CMK (cell line): ENCODE data around the gene LPGAT1.

Experiments
- DNase-seq: peaks from one replicate; pipeline ENCODE4 v3.0.0-alpha.2; 2010; ENCODE audit warnings: low read depth

The LPGAT1 gene

DNA sequence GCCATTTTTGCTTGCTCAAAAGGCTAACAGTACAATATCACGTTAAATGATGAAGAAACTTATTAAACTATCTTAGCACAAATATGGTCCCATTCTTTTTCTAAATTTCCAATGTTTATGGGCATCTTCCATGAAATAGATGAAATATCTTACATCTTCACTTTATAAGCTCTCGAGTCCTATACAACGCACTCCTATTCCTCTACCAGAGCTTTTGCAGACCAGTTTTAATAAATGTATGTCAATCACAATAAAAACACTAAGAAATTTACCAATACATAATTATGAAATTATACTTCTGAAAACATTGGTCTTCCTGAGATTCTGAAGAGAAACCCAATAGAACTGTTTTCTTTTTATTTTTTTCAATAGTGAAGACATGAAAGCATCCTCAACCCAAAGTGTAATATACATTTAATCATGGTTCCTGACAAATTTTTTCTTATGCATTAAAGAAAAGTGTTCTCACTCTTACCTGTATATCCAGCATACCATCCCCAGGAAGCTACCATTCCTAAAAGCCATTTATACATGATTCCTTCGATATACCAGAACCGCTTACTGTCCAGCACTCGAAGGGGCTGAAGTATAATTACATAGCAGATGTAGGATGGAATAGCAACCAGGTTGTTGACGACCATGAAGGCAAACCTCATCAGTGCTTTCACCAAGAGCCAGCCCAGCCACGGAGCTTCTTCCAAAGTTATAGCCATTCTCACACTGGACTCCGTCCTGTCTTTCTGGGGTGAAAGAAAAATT, 1.8 kb downstream of the LPGAT1 start:
- no peak for DNase-seq

DNA sequence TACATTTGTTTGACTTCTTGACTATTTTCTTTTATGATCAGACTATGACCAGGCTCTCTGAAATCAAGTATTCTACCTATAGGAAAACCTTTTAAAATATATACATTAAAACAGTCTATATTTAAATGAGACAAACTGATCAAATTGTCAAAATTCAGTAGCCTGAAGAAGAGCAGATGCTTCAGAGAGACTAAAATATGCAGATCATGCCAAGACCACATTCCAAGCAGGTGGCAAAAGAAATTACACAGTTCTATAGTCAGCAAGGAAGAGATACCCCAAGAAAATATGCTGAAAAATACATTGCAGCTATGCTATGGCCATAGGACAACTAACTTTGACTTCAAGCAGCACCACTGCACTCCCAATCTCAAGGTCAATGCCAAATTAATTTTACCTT, 3.5 kb downstream of the LPGAT1 start:
- no peak for DNase-seq

DNA sequence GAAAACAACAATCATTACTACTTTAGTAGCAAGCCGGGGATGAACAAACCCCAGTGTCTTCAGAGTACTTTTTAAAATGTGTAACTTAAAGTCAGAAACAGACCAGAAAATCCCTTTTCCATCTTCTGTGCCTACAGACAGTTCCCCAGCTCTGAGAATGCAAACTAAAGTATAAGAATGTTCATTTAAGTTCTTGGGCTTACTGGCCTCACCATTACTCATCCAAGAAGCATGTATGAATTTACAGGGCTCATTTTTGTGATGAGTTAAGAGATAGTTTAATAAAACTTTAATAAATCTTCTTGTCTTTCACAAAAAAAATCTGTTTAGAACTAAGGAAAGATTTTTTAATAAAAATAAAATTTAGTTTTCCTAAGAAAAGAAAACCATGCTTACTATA, 4.6 kb downstream of the LPGAT1 start:
- DNase-seq: no peak

DNA sequence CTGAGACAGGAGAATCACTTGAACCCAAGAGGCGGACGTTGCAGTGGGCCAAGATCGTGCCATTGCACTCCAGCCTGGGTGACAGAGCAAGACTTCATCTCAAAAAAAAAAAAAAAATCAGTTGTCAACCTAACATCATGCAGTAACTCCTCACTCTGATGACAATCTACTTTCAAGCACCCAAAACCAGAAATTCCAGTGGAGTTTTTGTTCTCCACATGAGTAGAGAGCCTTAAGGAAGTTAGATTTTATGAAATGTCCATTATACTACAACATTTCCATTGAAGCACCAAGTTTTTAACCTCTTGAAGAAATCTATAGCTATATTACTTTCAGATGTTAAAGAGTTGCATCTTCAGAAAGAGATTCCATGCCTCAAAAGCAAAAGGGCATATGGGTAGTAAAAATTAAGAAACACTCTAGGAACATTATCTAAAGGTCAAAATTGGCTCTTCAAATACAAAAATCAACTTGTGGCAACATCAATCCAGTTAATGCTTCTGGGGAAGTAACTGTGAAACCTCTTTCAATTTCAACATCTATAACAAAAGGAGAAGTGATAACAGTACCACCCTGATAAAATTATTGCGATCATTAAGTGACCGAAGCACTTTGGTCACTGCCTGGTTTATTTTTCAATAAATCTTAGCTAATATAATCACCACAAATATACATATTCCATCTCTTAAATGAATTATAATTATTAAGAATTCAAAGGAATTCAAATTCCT, 7.7 kb downstream of the LPGAT1 start:
- no peak for DNase-seq

DNA sequence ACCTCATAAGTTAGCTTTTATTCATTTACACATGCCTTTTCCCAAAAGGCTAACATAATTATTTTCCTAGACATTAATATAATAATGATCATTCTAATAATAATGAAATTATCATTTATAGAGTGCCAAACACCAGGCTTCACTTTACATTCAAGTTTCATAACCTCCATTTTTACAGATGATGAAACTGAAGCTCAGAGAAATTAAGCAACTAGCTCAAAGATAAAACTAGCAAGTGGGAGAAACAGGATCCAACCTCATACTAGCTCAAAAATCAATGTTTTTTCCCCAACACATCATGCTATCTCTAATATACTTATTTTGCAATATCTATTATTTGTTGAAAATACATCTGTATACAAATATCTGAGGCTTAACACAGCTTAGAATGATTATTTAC, 14.0 kb downstream of the LPGAT1 start:
- DNase-seq: no peak

DNA sequence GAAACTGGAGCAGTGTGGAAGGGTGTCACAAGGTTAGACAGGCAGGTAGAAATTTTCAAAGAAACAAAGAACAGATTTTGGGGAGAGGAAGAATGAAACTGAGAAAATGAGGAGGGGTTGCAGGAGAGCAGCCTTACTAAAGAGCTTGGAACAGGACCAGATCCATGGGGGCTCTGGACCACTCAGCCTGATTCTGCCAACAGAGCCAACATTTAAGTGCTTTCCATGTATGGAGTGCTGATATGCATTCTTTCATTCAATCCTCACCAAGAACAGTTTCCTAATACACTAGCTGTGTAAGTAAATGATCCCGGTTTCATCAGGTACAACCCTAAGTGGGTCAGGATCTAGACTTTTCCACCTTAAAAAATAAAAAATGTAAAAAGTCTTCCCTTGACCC, 16.2 kb downstream of the LPGAT1 start:
- DNase-seq: no peak

DNA sequence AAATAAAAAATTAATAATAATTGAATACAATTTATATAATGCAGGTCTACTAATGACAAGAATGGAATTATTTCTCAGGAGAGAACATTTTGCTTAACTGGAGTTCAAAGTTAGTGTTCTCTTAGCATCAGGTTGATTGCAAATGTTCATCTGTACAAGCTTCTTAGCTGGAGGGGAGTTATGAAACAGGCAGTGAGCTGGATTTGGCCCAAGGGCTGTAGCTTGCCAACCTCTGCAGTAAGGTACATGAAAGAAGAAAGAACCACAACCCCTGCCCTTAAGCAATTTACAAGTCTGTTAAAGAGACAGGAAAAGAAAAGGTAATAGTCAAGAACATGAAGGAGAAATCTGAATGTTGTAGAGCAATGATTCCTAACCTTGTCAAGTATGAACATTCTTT, 17.0 kb downstream of the LPGAT1 start:
- DNase-seq: no peak

DNA sequence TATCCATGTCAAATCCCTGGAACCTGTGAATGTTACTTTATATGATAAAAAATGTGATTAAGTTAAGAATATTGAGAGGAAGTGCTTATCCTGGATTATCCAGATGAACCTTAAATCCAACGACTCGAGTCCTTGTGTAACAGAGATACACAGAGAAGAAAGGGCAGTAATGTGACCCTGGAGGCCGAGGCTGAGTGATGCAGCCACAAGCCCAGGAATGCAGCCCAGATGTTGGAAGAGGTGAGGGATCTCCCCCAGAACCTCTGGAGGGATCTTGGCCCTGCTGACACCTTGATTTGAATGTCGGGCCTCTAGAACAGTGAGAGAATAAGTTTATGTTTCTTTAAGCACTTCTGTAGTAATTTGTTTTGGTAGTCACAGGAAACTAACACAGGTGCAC, 18.0 kb downstream of the LPGAT1 start:
- no peak for DNase-seq

DNA sequence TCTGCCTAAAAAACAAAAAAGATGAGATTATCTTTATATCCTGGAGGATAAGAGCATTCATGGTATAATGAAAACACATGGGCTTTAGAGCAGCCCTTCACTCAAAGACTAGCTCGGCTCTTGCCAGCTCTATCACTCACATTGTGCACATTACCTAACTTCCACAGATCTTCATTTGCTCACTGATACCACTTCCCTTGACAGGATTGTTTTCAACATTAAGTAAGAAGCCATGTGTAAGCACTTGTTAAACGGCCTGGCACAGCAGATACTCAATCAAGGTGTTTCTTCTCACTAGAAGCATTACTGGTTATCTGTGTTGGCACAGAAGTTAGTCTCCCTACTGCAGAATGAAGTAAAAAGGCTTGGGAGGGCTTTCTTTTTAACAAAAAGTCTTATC, 18.7 kb downstream of the LPGAT1 start:
- no peak for DNase-seq

DNA sequence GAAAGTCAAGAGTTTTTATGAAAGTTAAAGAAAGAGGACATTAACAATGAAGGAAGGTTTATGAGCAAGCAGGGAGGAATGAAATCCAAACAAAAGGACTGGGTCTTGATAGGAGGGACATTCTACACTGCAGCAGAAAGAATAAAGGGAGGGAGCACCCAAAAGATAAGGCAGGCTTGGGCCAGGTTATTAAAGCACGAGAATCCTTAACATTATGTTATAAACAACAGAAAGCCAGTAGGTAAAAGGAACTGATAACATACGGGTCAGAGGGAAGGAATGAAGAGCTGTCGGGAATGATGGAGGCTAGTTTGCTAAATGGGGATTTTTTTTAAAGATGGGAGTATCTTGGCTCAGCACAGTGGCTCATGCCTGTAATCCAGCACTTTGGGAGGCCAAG, 19.4 kb downstream of the LPGAT1 start:
- no peak for DNase-seq

DNA sequence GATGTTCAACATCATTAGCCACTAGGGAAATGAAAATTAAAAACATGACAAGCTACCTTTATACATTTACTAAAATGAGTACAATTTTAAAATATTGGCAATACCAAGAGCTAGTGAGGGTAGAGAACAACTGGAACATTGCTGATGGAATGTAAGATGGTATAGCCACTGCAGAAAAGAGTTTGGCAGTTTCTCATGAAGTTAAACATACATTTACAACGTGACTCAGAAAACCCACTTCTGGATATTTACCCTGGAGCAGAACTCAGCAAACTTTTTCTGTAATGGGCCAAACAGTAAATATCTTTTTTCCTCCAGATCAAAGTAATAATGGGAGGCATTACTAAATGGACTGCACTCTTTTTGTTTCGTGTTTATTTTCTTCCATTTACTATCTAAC, 22.1 kb downstream of the LPGAT1 start:
- no peak for DNase-seq

DNA sequence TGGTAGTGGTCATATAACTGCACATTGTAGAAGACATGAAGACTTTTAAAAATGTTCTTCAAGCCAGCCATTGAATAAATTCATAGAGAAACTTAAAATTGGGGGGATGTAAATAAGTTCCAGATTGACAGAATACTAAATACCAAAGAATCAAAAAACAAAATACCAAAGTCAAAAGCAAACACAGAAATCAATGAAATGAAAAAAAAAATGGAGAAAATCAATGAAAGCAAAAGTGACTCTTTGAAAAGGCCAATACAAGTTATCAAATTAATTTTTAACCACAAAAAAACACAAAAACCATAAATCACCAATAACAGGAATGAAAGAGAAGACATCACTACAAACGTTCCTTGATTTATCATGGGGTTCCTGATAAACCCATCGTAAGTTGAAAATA, 25.6 kb downstream of the LPGAT1 start:
- DNase-seq: no peak

DNA sequence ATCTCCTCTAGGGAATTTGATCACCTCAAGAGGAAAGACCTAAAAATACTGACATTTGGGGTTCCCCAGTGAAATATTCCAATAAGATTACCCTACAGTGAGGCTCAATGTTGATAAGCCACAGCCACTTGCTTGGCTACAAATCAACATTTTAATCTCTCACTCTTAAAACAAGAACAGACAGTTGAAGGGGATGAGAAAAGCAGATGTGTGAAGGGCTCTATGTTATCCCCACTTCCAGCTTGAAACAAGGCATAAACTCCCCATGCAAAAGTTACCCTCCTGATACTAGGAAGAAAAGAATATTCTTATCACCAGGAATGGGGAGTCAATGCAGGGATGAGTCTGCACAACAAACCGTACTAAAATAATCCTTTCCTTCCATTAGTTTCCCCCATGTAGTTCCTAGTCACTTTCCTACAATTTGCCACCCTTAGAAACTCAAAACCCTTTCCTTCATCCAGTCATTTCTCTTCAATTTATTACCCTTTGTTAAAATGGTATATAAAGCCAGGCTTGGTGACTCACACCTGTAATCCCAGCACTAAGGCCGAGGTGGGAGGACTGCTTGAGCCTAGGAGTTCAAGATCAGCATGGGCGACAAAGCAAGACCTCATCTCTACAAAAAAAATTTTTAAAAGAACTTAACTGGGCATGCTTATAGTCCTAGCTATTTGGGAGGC, 29.5 kb downstream of the LPGAT1 start:
- no peak for DNase-seq

DNA sequence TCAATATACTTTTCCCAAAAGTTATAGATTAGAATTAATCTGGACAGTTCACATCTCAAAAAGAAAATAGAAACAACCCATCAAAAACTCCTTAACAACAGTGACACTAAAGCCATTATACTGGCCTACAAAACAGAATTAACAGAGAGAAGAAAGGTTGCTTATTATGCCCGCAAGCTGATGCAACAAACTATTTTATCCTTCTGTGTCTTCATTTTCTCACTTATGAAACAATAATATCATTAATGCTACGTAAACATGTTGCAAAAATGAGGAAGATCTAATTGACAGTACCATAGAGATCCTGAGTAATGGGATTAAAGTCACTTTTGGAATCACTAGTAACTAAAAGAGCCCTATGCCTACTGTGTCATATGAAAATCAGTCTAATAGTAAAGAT, 32.6 kb downstream of the LPGAT1 start:
- no peak for DNase-seq

DNA sequence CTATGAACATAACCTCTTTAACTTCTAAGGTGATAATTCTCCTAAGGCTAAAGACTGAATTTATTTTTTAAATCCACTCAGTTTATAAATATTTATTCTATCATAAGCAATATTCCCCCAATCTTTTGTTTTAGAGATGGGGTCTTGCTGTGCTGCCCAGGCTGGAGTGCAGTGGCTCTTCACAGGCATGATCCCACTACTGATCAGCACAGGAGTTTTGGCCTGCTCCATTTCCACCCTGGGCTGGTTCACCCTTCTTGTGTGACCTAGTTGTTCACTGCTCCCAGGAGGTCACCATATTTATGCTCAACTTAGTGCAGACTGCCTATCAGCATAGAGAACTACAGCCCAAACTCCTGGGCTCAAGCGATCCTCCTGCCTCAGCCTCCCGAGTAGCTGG, 38.6 kb downstream of the LPGAT1 start:
- no peak for DNase-seq

DNA sequence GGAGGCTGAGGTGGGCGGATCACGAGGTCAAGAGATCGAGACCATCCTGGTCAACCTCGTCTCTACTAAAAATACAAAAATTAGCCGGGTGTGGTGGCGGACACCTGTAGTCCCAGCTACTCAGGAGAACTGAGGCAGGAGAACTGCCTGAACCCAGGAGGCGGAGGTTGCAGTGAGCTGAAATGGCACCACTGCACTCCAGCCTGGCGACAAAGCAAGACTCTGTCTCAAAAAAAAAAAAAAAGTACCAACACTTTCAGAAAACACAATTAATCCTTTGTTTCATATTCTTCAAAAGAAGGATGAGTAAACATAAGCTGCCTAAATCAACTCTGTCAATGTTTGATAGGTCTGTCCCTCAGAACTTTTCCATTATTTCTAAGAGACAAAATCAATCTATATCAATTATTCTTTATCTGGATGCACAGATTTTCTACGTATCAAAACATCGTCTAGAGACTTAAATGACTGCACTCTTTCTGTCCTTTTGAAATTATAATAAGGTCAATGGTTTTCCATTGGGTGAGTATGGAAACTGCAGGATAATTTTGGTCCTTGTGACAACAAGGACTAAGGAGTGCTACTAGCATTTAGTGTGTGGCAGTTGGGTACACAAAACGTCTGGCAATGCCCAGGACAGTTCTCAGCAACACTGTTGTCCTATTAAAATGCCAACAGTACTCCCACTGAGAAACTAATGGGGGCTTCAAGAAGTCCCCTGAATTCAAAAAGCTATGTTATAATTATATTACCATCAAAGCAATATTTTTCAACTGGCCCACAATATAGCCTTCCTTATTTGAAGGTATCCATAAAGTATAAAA, 40.7 kb downstream of the LPGAT1 start:
- DNase-seq: no peak

DNA sequence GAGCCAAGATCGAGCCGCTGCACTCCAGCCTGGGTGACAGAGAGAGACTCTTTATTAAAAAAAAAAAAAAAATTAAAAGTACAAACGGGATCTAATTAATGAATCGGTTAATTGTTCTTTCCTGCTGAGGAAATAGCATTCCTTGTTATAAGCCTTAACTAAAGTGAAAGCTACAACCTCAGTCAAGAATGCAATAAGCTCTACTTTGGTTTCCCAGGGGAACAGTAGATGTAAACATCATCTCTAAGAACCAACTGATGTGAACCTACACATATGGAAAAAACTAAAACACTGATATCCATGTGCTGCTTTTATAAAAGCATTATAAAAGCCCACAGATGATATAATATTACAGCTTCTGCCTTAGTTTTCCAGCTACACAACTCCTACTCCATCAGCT, 41.9 kb downstream of the LPGAT1 start:
- DNase-seq: no peak

DNA sequence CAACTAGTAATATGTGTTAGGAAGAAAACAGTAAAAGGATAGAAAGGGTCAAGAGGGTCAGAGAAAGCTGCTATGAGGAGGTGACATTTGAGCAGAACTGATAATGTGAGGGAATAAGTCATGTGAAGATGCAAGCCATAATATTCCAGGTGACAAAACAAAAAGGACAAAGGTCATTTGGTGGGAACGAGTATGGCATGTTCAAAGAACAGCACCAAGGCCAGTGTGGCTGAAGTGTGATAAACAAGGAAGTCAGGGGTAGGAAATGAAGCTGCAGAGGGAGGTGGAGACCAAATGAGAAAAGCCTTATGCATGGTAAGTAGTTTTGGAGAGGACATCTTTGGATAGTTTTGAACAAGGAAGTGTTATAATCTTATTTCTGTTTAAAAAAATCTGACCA, 46.7 kb downstream of the LPGAT1 start:
- DNase-seq: no peak

DNA sequence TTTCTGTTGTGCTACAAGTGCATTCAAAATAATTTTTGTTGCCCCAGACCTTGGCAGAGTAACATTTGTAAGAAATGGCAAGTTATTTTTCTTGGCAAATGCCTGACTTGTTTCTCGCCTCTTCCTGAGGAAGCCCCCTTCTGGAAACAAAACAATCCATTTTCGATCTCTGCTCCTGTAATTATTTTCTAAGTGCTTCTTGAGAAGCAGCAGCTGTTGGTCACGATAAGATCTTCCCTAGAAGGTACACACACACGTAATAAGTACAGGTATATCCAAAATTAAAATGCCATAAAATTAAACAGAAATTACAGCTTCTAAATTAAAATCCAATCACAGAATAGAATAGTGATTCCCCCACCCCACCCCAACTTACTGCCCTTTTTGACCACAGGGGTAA, 47.3 kb downstream of the LPGAT1 start:
- no peak for DNase-seq

DNA sequence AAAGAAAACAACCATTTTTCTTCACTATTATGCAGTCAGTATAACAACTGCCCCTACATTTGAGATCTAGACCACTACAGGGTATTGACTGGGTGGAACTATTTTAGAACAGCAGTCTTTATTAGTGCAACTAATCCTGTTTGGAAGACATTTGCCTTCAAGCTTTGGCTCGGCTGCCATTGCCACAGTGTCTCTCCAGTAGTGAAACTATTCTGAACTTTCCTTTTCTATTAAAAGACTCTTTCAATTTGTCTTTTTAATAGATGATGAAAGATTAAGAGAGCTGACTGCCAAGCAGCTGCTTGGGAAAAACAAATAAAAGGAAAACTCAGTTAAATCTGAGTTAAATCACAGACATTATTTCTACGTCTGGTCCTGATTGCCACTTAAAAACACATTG, 49.3 kb downstream of the LPGAT1 start:
- DNase-seq: no peak

DNA sequence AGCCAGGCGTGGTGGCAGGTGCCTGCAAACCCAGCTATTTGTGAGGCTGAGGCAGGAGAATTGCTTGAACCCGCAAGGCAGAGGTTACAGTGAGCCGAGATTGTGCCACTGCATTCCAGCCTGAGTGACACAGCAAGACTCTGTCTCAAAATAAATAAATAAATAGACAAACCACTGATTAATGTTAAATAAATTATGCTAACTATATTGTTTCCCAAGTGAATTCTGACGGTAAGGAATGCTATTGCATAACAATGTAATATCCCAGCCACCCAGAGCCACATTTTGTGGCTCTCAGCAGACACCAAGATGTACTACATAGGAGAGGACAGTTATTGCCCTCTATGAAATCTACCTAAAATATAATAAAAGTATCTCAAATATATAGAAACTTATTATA, 55.4 kb downstream of the LPGAT1 start:
- no peak for DNase-seq

DNA sequence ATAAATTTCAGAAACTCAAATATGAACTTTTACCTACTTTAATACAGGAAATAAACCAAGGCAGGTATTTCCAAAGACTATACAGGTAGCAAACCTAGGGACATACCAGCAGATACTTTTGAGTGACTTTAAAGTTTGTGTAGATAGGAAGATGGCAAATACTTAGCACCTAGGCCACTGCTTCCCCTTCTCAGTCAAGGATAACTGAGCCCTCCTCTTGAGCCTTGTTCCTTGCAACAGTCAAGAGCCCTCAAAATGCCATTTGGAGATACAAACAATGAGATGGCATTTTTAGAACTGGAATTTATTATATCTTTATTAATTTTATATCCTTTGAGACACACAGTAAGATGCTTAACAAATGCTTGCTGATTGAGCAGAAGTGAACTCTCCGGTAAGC, 65.9 kb downstream of the LPGAT1 start:
- no peak for DNase-seq

DNA sequence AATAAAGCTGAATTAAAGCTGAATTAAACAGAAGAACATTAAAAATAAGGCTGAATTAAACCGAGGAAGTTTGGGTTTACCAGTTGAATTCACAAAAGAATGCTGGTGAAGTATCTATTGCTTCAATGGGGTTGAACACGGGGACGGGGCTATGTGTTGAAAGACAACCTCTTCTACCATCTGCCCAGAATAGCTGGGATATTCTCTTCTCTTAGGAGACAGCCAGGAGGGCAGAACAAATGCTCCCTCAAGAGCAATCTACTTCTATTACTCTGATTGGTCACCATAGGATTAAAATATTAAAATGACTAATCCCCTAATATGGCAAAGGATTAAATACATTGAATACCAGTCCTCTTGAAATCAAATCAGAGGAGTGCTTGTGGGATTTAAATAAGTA, 68.4 kb downstream of the LPGAT1 start:
- no peak for DNase-seq
